Mesothelial cell of epicardium (in vitro differentiated cells): ENCODE results near the gene CYP11A1. TPM values are rescaled to one million over a fixed set of nuclear protein-coding genes. Genes with fewer than 3 reads are reported as not detected.

ENCODE experiments used
- DNase-seq, 2 experiments: peaks; one replicate each; pipeline ENCODE4 v3.0.0; 2021; ENCODE audit warnings: low spot score in 2 of 2; ENCODE audit not compliant: unreplicated experiment in 2 of 2
- H3K27ac Mint-ChIP-seq: 2 replicates; pipeline ENCODE4 v1.8.0; 2021; ENCODE audit warnings: mixed read lengths
- H3K27me3 Mint-ChIP-seq: 2 replicates; pipeline ENCODE4 v1.8.0; 2021; ENCODE audit warnings: low read depth, mixed read lengths
- H3K36me3 Mint-ChIP-seq: 2 replicates; pipeline ENCODE4 v1.8.0; 2021; ENCODE audit warnings: mixed read lengths
- H3K4me1 Mint-ChIP-seq: 2 replicates; pipeline ENCODE4 v1.8.0; 2021; ENCODE audit warnings: mixed read lengths
- H3K4me3 Mint-ChIP-seq: 2 replicates; pipeline ENCODE4 v1.8.0; 2021; ENCODE audit warnings: mild to moderate bottlenecking, moderate library complexity, mixed read lengths
- H3K9me3 Mint-ChIP-seq: 2 replicates; pipeline ENCODE4 v1.8.0; 2021; ENCODE audit warnings: mixed read lengths
- CTCF ChIP-seq: fragments of 200-600 bp; sonication (generic); IDR thresholded peaks from one replicate; pipeline ENCODE4 v1.5.0; 2021; ENCODE audit warnings: antibody characterized with exemption; ENCODE audit not compliant: unreplicated experiment
- total RNA-seq: library from RNA; stranded (reverse); gene quantifications from 3 replicates; pipeline ENCODE4 v1.2.1, GENCODE V29; 2021

Gene CYP11A1
- total RNA-seq, 1 donor from 2014 or later = 7.0 TPM

DNA sequence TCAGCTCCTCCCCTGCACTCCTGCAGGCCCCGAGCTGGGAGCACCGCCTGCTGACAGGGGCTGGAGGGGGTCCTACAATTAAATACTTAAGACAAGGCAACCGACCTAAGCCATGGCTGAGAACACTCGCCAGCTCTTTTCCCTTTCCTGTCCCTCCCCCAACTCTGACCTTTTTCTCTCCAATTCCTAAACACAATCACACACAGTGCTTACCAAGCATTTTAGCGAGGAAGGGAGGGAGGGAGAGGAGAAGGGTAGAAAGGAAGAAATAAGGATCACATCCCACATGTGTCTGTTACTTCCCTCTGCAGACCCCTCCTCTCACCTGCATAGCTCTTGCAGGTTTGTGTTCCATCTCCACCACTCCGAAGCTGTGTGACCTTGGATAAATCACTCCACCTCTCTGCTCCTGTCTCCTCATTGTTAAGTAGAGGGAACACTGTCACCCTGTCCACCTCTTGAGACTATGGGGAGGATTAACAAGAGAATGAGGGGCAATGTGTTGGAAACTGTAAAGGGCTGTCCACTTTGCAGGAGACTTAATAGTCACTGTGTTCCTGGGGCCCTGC, 63.6 kb downstream of the CYP11A1 start:
- no peak overlapping the region for H3K4me3 Mint-ChIP-seq
- TF ChIP-seq CTCF = no peak
- peaks cover 60% of the 10 kb centered on the region for H3K27me3 Mint-ChIP-seq
- H3K9me3 Mint-ChIP-seq = no peaks in the 10 kb centered on the region
- DNase-seq = no peak
- peaks cover 66% of the 10 kb centered on the region for H3K4me1 Mint-ChIP-seq
- peak overlapping the region; percentile 4 for H3K27ac Mint-ChIP-seq
- no peaks in the 10 kb centered on the region for H3K36me3 Mint-ChIP-seq

DNA sequence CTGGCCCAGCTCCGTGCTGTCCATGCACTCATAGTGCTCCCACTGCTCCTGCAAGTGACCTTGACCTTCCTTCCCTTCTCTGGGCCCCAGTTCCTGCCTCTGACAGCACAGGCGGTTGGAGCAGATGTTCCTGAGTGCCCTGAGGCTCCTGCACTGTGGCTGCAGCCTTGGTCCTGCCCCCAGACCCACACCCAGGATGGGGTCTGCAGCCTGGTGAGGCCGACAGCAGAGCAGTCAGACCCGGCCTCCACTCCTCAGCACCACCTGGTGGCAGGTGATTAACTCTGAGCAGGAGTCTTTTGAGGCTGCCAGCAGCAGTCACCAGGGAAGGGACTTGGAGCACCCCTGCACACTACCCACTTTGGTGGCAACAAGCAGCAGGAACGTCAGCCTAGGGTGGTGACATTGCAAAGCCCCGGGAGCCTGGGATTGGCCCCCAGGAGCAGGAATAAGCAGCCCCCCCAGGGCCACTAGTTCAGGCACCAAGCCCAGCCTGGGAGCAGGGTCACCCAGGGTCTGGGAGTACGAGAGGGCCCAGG, 64.6 kb downstream of the CYP11A1 start:
- H3K27me3 Mint-ChIP-seq = peaks cover 66% of the 10 kb centered on the region
- peak; percentile 69 for TF ChIP-seq CTCF
- H3K4me3 Mint-ChIP-seq = no peak overlapping the region
- no peak overlapping the region for H3K27ac Mint-ChIP-seq
- peak; percentile 50 to 71 for DNase-seq
- no peaks in the 10 kb centered on the region for H3K9me3 Mint-ChIP-seq
- peaks cover 57% of the 10 kb centered on the region for H3K4me1 Mint-ChIP-seq
- H3K36me3 Mint-ChIP-seq = no peaks in the 10 kb centered on the region

GRCh38 chr15:74301583-74302361, 65.7 kb downstream of the CYP11A1 start:
- no peak for TF ChIP-seq CTCF
- Mint-ChIP-seq H3K4me1 (peaks cover 45% of the 10 kb centered on the region), H3K27ac (no peak overlapping the region), H3K9me3 (no peaks in the 10 kb centered on the region), H3K4me3 (no peak overlapping the region), H3K27me3 (peaks cover 75% of the 10 kb centered on the region), H3K36me3 (no peaks in the 10 kb centered on the region)
- DNase-seq = no peak

- H3K9me3 Mint-ChIP-seq = no peaks in the 10 kb centered on the region
- no peak overlapping the region for H3K27ac Mint-ChIP-seq
- peaks cover 37% of the 10 kb centered on the region for H3K4me1 Mint-ChIP-seq
- TF ChIP-seq CTCF = no peak
- H3K4me3 Mint-ChIP-seq = no peak overlapping the region
- H3K27me3 Mint-ChIP-seq = peaks cover 74% of the 10 kb centered on the region
- H3K36me3 Mint-ChIP-seq = no peaks in the 10 kb centered on the region
- DNase-seq = no peak
These were observed 67.2 kb downstream of the CYP11A1 start for GRCh38 chr15:74300057-74300795.

GRCh38 chr15:74297887-74298286, 69.6 kb downstream of the CYP11A1 start:
- DNase-seq = no peak
- no peaks in the 10 kb centered on the region for H3K36me3 Mint-ChIP-seq
- no peak overlapping the region for H3K4me3 Mint-ChIP-seq
- peaks cover 70% of the 10 kb centered on the region for H3K27me3 Mint-ChIP-seq
- TF ChIP-seq CTCF = no peak
- no peaks in the 10 kb centered on the region for H3K9me3 Mint-ChIP-seq
- H3K4me1 Mint-ChIP-seq = peaks cover 16% of the 10 kb centered on the region
- no peak overlapping the region for H3K27ac Mint-ChIP-seq
